HEK293T (cell line): ENCODE results near the gene UNC79.

Experiments used
- BHLHE40 ChIP-seq: fragments of 450-650 bp; IDR thresholded peaks from 2 replicates; pipeline ENCODE4 v1.6.1; 2016; ENCODE audit warnings: mild to moderate bottlenecking, moderate library complexity, borderline replicate concordance
- CTBP1 ChIP-seq: fragments of 450-650 bp; IDR thresholded peaks from 2 replicates; pipeline ENCODE4 v1.6.1; 2016; ENCODE audit warnings: borderline replicate concordance
- ELF4 ChIP-seq: fragments of 450-650 bp; IDR thresholded peaks from 2 replicates; pipeline ENCODE4 v1.6.1; 2017; ENCODE audit warnings: antibody characterized with exemption
- FOXA1 ChIP-seq: fragments of 450-650 bp; IDR thresholded peaks from 2 replicates; pipeline ENCODE4 v1.6.1; 2016; ENCODE audit warnings: mild to moderate bottlenecking
- FOXK2 ChIP-seq: fragments of 450-650 bp; IDR thresholded peaks from 2 replicates; pipeline ENCODE4 v1.6.1; 2016; ENCODE audit warnings: mild to moderate bottlenecking
- FOXM1 ChIP-seq: fragments of 450-650 bp; IDR thresholded peaks from 2 replicates; pipeline ENCODE4 v1.6.1; 2017; ENCODE audit warnings: mild to moderate bottlenecking, borderline replicate concordance
- HDGF ChIP-seq: fragments of 450-650 bp; IDR thresholded peaks from 2 replicates; pipeline ENCODE4 v1.6.1; 2017; ENCODE audit warnings: antibody characterized with exemption, borderline replicate concordance
- NFRKB ChIP-seq: fragments of 450-650 bp; IDR thresholded peaks from 2 replicates; pipeline ENCODE4 v1.6.1; 2016; ENCODE audit warnings: mild to moderate bottlenecking, moderate library complexity
- PKNOX1 ChIP-seq: fragments of 450-650 bp; IDR thresholded peaks from 2 replicates; pipeline ENCODE4 v1.6.1; 2016
- SP1 ChIP-seq: fragments of 450-650 bp; IDR thresholded peaks from 2 replicates; pipeline ENCODE4 v1.6.1; 2017
- SUZ12 ChIP-seq: fragments of 450-650 bp; IDR thresholded peaks from 2 replicates; pipeline ENCODE4 v1.6.1; 2016; ENCODE audit warnings: mild to moderate bottlenecking
- TARDBP ChIP-seq: fragments of 450-650 bp; IDR thresholded peaks from 2 replicates; pipeline ENCODE4 v1.6.1; 2016
- ZNF384 ChIP-seq: fragments of 450-650 bp; IDR thresholded peaks from 2 replicates; pipeline ENCODE4 v1.6.1; 2016

GRCh38 chr14:93675651-93676050 lies 244.9 kb downstream of the UNC79 start:
- TF ChIP-seq PKNOX1 (no peak), NFRKB (no peak), BHLHE40 (no peak), FOXM1 (no peak), HDGF (no peak), ZNF384 (no peak), FOXK2 (no peak), TARDBP (no peak), CTBP1 (no peak), ELF4 (no peak), SP1 (no peak), FOXA1 (no peak), SUZ12 (no peak)
